Fibroblast of skin of left biceps (primary cell): Measurements from ENCODE around the gene RMND5A.
"Not testable (repeated sequence)": the region's sequence is repeated elsewhere in the genome, so short reads cannot be mapped to it uniquely, and the experiment has no call there.

Experiments used
- DNase-seq, 2 experiments: peaks; one replicate each; pipeline ENCODE4 v3.0.0-alpha.2; 2013; ENCODE audit warnings: low read depth in 2 of 2

The RMND5A gene

GRCh38 chr2:86714579-86715173 lies 5.4 kb upstream of the RMND5A start:
- not testable (repeated sequence) for DNase-seq

GRCh38 chr2:86719263-86719636 lies 841 bp upstream of the RMND5A start:
- not testable (repeated sequence) for DNase-seq

GRCh38 chr2:86720540-86721320 lies 639 bp downstream of the RMND5A start:
- DNase-seq = not testable (repeated sequence)

GRCh38 chr2:86725706-86726105 lies 5.6 kb downstream of the RMND5A start:
- not testable (repeated sequence) for DNase-seq

- DNase-seq = not testable (repeated sequence)
These were observed 12.0 kb downstream of the RMND5A start for GRCh38 chr2:86732040-86732525.

- DNase-seq = not testable (repeated sequence)
These were observed 12.7 kb downstream of the RMND5A start for GRCh38 chr2:86732837-86733236.

- DNase-seq = not testable (repeated sequence)
These were observed 13.4 kb downstream of the RMND5A start for GRCh38 chr2:86733528-86733927.

GRCh38 chr2:86734896-86735295 lies 14.8 kb downstream of the RMND5A start:
- DNase-seq = not testable (repeated sequence)

- not testable (repeated sequence) for DNase-seq
These were observed 19.4 kb downstream of the RMND5A start for GRCh38 chr2:86739485-86739884.

- DNase-seq = not testable (repeated sequence)
These were observed 19.8 kb downstream of the RMND5A start for GRCh38 chr2:86739889-86740288.

- DNase-seq = not testable (repeated sequence)
These were observed 21.9 kb downstream of the RMND5A start for GRCh38 chr2:86741889-86742498.

- DNase-seq = no peak
These were observed 24.1 kb downstream of the RMND5A start for GRCh38 chr2:86744152-86744551.

GRCh38 chr2:86746939-86747338 lies 26.8 kb downstream of the RMND5A start:
- no peak for DNase-seq

GRCh38 chr2:86747711-86748639 lies 27.9 kb downstream of the RMND5A start:
- DNase-seq = peak; percentile 72 to 81

- no peak for DNase-seq
These were observed 30.2 kb downstream of the RMND5A start for GRCh38 chr2:86750240-86750839.

- DNase-seq = no peak
These were observed 31.7 kb downstream of the RMND5A start for GRCh38 chr2:86751778-86752177.

- no peak for DNase-seq
These were observed 32.8 kb downstream of the RMND5A start for GRCh38 chr2:86752934-86753333.

GRCh38 chr2:86753606-86754005 lies 33.5 kb downstream of the RMND5A start:
- no peak for DNase-seq

- no peak for DNase-seq
These were observed 38.3 kb downstream of the RMND5A start for GRCh38 chr2:86758405-86758804.

- no peak for DNase-seq
These were observed 40.3 kb downstream of the RMND5A start for GRCh38 chr2:86760371-86760770.

GRCh38 chr2:86764661-86765309 lies 44.7 kb downstream of the RMND5A start:
- no peak for DNase-seq
